ENCODE data around the gene TYSND1.

The TYSND1 gene

DNA sequence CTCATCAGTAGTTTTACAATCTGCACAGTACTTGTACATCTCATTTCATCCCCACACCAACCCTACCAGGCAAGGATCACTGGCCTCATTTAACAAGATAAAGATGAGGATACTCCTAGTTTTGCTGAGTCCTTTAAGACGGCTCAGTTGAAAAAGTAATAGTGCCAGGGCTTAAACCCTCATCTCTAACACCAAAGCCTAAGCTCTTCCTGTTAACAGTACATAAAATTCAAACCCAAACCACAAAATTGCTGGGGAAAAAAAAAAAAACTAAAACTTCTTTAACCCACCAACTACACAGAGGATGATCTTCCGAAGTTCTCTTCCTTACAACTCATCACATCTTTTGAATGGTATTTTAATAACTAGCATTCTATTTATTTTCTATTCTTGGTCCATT is 22.5 kb upstream of the TYSND1 start:
- no peak for DNase-seq (ENCODE audit: low read depth, low spot score)
- TF ChIP-seq, protein P1, sequence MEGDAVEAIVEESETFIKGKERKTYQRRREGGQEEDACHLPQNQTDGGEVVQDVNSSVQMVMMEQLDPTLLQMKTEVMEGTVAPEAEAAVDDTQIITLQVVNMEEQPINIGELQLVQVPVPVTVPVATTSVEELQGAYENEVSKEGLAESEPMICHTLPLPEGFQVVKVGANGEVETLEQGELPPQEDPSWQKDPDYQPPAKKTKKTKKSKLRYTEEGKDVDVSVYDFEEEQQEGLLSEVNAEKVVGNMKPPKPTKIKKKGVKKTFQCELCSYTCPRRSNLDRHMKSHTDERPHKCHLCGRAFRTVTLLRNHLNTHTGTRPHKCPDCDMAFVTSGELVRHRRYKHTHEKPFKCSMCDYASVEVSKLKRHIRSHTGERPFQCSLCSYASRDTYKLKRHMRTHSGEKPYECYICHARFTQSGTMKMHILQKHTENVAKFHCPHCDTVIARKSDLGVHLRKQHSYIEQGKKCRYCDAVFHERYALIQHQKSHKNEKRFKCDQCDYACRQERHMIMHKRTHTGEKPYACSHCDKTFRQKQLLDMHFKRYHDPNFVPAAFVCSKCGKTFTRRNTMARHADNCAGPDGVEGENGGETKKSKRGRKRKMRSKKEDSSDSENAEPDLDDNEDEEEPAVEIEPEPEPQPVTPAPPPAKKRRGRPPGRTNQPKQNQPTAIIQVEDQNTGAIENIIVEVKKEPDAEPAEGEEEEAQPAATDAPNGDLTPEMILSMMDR (IDR thresholded peaks at IDR 0.05; ENCODE audit: insufficient read depth, low read length, missing control alignments), result no peak
- POLR2A ChIA-PET, result interaction anchor here (0.6 to 1.0 kb wide), 2 partner anchors 23 kb away, joined by 3 to 4 read pairs; partner anchors contain the start of gene TYSND1
- CTCF ChIA-PET, result interaction anchor here (1.0 to 4.4 kb wide), 3 partner anchors 14 to 53 kb away, joined by 4 to 44 read pairs (median 11); partner anchors contain the start of gene TYSND1
- H3K4me3 ChIP-seq (ENCODE audit: low read depth, low read length), result peak overlapping the region; percentile 95

DNA sequence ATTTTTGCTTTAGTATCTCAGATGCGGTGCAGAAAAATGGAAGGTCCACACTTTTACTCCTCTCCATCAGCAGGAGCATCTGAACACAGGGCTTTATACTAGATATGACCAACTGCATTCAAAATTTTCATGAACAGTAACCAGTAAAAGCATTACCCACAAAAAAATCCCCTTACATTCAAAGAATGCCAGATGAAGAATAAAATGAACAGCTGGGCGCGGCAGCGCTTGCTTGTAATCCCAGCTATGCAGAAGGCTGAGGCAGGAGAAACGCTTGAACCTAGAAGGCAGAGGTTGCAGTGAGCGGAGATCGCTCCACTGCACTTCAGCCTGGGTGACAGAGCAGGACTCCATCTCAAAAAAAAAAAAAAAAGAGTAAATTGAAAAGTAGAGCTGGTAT is 20.7 kb upstream of the TYSND1 start:
- no peak overlapping the region for H3K4me3 ChIP-seq (ENCODE audit: low read depth, low read length)
- CTCF ChIA-PET, result interaction anchor here (1.8 to 4.4 kb wide), 3 partner anchors 12 to 52 kb away, joined by 5 to 44 read pairs (median 11); partner anchors contain the start of gene TYSND1
- TF ChIP-seq, protein P1 (IDR thresholded peaks at IDR 0.05; ENCODE audit: insufficient read depth, low read length, missing control alignments), result no peak
- no peak for DNase-seq (ENCODE audit: low read depth, low spot score)
- POLR2A ChIA-PET, result interaction anchor here (1.1 kb wide), 2 partner anchors 15 to 21 kb away, joined by 3 to 4 read pairs; partner anchors contain the start of gene TYSND1

DNA sequence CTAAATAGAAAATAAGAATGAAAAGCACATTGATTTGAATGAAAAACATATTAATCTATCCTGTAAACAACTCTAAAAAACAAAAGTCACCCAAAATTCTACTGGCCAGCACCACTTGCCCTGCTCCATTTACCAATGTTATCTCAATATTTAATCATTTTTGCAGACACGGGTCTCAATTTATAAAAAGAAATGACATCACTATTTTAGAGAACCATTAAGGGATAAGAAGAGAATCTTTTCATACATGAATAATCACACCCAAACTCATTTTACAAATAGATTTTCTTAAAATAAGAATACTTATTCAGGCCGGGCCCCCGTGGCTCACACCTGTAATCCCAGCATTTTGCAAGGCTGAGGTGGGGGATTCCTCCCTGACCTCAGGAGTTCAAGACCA is 19.9 kb upstream of the TYSND1 start:
- H3K4me3 ChIP-seq (ENCODE audit: low read depth, low read length), result no peak overlapping the region
- CTCF ChIA-PET, result interaction anchor here (1.8 to 4.4 kb wide), 3 partner anchors 11 to 51 kb away, joined by 5 to 44 read pairs (median 11); partner anchors contain the start of gene TYSND1
- DNase-seq (ENCODE audit: low read depth, low spot score), result no peak
- POLR2A ChIA-PET, result interaction anchor here (1.1 kb wide), 1 partner anchor 14 kb away, joined by 4 read pairs; no protein-coding TSS in a partner anchor
- TF ChIP-seq, protein P1 (IDR thresholded peaks at IDR 0.05; ENCODE audit: insufficient read depth, low read length, missing control alignments), result no peak

DNA sequence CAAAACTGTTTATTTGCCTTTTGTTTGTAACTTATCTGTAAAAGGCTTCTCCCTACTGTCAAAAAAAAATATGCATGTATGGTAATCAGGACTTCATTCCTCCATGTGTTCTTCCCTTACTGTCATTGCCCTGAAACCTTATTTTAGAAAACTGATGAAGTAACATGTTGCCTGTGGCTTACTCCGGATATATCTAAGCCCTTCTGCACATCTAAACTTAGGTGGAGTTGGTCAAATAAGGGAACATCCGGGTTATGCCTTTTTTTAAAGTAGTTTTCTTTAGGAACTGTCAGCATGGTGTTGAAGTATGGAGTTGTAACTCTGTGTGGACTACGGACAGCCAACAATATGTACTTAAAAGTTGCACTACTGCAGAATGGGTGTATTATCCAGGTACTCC is 17.7 kb upstream of the TYSND1 start:
- ChIA-PET POLR2A (no interaction called here), CTCF (no interaction called here)
- H3K4me3 ChIP-seq (ENCODE audit: low read depth, low read length), result no peak overlapping the region
- no peak for DNase-seq (ENCODE audit: low read depth, low spot score)
- TF ChIP-seq, protein P1 (IDR thresholded peaks at IDR 0.05; ENCODE audit: insufficient read depth, low read length, missing control alignments), result no peak

DNA sequence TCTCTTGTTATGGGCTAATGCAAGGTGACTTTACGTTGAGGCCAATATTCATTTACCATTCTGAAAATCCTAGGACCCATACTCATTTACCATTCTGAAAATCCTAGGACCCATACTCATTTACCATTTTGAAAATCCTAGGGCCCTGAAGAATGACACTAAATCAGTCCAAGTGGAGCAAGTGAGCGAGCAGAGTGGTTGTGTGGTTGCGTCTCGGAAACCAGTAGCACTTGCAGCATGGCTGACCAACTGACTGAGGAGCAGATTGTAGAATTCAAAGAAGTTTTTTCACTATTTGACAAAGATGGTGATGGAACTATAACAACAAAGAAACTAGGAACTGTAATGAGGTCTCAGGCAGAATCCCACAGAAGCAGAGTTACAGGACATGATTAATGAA is 16.9 kb upstream of the TYSND1 start:
- ChIA-PET POLR2A (no interaction called here), CTCF (interaction anchor here (0.8 to 0.9 kb wide), 2 partner anchors 12 to 16 kb away, joined by 3 to 4 read pairs; no protein-coding TSS in a partner anchor)
- TF ChIP-seq, protein P1 (IDR thresholded peaks at IDR 0.05; ENCODE audit: insufficient read depth, low read length, missing control alignments), result no peak
- DNase-seq (ENCODE audit: low read depth, low spot score), result no peak
- no peak overlapping the region for H3K4me3 ChIP-seq (ENCODE audit: low read depth, low read length)

DNA sequence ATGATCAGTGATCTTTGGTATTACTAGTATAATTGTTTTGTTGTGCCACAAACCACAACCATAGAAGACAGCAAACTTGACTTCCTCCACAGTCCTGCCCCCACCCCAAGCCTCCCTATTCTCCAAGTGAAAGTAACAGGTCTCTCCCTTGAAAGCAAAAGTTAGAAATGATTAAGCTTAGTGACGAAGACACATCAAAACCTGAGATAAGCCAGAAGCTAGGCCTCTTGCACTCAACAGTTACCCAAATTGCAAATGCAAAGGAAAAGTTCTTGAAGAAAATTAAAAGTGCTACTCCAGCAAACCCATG is 16.3 kb upstream of the TYSND1 start:
- no peak for DNase-seq (ENCODE audit: low read depth, low spot score)
- CTCF ChIA-PET, result interaction anchor here (0.8 to 0.9 kb wide), 2 partner anchors 11 to 15 kb away, joined by 3 to 4 read pairs; no protein-coding TSS in a partner anchor
- TF ChIP-seq, protein P1 (IDR thresholded peaks at IDR 0.05; ENCODE audit: insufficient read depth, low read length, missing control alignments), result no peak
- POLR2A ChIA-PET, result no interaction called here
- no peak overlapping the region for H3K4me3 ChIP-seq (ENCODE audit: low read depth, low read length)
